Measurements from ENCODE around the gene TSC22D3.

TSC22D3 gene

GRCh38 chrX:107701493-107702121 lies 74.0 kb downstream of the TSC22D3 start:
- no peak for TF ChIP-seq CTCF (IDR thresholded peaks at IDR 0.05; ENCODE audit: low read depth, low read length, missing control alignments)
- in situ Hi-C loops (cut with HindIII; ENCODE audit: low sequenced_read_pairs) = no loop called here
- no peak overlapping the region for H3K4me3 ChIP-seq (ENCODE audit: low read depth, low read length)
- no peak for DNase-seq (ENCODE audit: low read depth)

GRCh38 chrX:107700790-107701189 lies 74.8 kb downstream of the TSC22D3 start:
- TF ChIP-seq CTCF (IDR thresholded peaks at IDR 0.05; ENCODE audit: low read depth, low read length, missing control alignments) = no peak
- no peak for DNase-seq (ENCODE audit: low read depth)
- H3K4me3 ChIP-seq (ENCODE audit: low read depth, low read length) = no peak overlapping the region
- in situ Hi-C loops (cut with HindIII; ENCODE audit: low sequenced_read_pairs) = no loop called here

- TF ChIP-seq CTCF (IDR thresholded peaks at IDR 0.05; ENCODE audit: low read depth, low read length, missing control alignments) = no peak
- H3K4me3 ChIP-seq (ENCODE audit: low read depth, low read length) = no peak overlapping the region
- no peak for DNase-seq (ENCODE audit: low read depth)
- in situ Hi-C loops (cut with HindIII; ENCODE audit: low sequenced_read_pairs) = no loop called here
Measured at GRCh38 chrX:107700317-107700774, 75.2 kb downstream of the TSC22D3 start.

GRCh38 chrX:107699616-107700015 lies 76.0 kb downstream of the TSC22D3 start:
- no peak for TF ChIP-seq CTCF (IDR thresholded peaks at IDR 0.05; ENCODE audit: low read depth, low read length, missing control alignments)
- in situ Hi-C loops (cut with HindIII; ENCODE audit: low sequenced_read_pairs) = no loop called here
- no peak for DNase-seq (ENCODE audit: low read depth)
- no peak overlapping the region for H3K4me3 ChIP-seq (ENCODE audit: low read depth, low read length)

GRCh38 chrX:107691024-107691448 lies 84.6 kb downstream of the TSC22D3 start:
- H3K4me3 ChIP-seq (ENCODE audit: low read depth, low read length) = no peak overlapping the region
- in situ Hi-C loops (cut with HindIII; ENCODE audit: low sequenced_read_pairs) = no loop called here
- DNase-seq (ENCODE audit: low read depth) = no peak
- no peak for TF ChIP-seq CTCF (IDR thresholded peaks at IDR 0.05; ENCODE audit: low read depth, low read length, missing control alignments)

- no peak overlapping the region for H3K4me3 ChIP-seq (ENCODE audit: low read depth, low read length)
- in situ Hi-C loops (cut with HindIII; ENCODE audit: low sequenced_read_pairs) = no loop called here
- no peak for DNase-seq (ENCODE audit: low read depth)
- no peak for TF ChIP-seq CTCF (IDR thresholded peaks at IDR 0.05; ENCODE audit: low read depth, low read length, missing control alignments)
Measured at GRCh38 chrX:107687445-107687844, 88.1 kb downstream of the TSC22D3 start.

Data from astrocyte of the cerebellum (primary cell).